ENCODE measurements around the gene RTN4R.
"Not testable (repeated sequence)": the region's sequence is repeated elsewhere in the genome, so short reads cannot be mapped to it uniquely, and the experiment has no call there.

The RTN4R gene

DNA sequence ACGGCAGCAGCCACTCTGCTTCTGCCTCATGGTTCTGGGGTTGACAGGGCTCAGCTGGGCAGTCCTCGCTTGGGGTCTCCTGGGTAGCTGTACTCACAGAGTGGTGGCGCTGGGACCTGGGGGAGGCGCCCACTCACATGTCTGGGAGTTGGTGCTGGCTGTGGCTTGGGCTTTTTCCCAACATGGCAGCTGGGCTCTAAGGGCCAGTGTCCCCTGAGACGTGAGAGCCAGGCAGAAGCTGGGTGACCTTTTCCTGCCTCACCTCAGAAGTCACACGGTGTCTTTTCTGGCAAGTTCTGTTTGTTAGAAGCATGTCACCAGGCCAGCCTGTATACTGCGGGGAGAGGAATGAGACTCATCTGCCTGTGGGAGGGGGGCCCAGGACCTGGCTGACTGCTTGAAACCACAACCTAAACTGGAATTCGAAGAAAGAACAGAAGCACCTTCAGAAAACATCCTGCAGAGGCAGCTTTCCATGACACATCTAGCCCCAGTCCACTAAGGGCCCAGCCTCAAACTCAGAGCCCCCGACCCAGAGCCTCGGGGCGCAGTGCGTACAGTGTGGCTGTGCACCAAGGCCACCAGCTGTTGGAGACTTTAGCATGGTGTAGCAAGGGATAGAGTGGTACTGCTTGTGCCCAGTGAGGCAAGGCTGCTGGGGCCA lies 37.2 kb upstream of the RTN4R start:
- DNase-seq = not testable (repeated sequence)

DNA sequence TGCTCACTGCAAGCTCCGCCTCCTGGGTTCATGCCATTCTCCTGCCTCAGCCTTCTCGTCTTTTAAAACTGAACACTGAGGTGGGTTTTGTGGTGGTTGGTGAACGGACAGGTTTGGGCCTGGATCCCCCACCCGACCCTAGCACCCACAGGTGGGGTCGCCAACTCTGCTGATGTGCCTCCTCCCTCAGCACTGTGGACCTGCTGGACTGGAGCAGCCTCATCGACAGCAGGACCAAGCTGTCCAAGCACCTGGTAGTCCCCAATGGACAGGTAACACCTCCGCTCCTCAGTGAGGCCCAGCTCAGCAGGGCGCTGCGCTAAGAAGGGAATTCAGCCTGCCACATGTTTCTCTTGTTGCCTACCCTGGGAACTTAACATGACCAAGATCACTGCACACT lies 36.5 kb upstream of the RTN4R start:
- no peak for DNase-seq

DNA sequence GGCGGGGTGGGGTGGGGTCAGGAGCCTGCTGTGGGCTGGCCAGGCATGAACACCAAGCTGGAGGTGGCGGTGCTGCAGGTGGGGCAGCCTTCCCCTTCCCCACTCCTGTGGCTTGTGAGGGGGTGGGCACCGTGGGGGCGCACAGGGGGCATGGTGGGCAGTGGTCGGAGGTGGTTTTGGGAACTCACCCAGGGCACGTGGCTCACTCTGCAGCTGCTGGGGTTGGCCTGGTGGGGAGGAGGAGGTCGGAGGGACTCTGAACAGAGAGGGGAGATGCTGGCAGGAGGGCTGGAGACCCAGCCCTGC lies 35.1 kb upstream of the RTN4R start:
- not testable (repeated sequence) for DNase-seq

DNA sequence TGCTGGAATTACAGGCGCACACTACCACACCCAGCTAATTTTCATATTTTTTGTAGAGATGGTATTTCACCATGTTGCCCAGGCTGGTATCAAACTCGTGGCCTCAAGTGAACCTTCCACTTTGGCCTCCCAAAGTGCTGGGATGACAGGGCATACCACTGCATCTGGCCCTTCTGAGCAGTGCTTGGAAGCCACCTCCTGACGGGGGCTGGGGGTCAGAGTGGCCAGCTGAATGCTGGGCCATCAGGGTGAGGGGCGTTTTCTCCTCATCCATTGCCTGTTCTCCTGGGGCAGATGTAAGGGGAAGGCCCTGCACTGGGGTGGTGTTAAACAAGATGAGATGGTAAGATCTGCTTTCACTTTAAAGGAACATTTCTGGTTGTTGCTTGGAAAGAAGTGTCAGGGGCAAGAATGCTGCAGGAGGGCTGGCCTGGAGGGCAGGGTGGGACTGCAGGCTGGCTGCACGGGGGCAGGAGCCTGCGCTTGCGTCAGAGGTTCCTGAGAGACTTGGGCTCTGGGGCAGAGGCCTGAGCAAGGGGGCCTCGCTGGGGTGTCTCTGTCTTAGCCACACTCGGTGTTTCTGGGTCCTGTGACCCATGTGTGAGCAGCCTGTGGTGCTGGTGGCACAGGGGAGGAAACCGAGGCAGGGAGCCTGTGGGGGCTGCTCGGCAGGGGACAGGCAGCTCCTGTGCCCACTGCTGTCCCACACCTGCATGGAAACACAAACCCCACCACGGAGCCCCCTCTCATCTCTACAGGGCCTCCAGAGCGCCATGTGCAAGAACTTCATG lies 34.5 kb upstream of the RTN4R start:
- no peak for DNase-seq

DNA sequence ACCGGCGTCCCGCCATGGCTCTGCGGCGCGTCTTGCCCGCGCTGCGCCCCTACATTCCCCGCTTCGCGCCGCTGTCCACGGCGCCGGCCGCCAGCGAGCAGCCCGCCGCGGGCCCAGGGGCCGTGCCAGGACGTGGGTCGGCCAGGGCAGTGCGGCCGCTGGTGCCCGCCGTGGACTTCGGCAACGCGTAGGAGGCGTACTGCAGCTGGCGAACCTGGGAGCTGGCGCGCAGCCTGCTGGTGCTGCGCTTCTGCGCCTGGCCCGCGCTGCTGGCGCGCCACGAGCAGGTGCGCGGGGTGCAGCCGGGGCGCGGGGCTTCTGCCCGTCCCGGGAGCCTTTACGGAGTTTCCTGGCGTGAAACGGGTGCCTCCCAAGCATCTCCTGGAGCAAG lies 31.6 kb upstream of the RTN4R start:
- DNase-seq = peak; percentile 56

DNA sequence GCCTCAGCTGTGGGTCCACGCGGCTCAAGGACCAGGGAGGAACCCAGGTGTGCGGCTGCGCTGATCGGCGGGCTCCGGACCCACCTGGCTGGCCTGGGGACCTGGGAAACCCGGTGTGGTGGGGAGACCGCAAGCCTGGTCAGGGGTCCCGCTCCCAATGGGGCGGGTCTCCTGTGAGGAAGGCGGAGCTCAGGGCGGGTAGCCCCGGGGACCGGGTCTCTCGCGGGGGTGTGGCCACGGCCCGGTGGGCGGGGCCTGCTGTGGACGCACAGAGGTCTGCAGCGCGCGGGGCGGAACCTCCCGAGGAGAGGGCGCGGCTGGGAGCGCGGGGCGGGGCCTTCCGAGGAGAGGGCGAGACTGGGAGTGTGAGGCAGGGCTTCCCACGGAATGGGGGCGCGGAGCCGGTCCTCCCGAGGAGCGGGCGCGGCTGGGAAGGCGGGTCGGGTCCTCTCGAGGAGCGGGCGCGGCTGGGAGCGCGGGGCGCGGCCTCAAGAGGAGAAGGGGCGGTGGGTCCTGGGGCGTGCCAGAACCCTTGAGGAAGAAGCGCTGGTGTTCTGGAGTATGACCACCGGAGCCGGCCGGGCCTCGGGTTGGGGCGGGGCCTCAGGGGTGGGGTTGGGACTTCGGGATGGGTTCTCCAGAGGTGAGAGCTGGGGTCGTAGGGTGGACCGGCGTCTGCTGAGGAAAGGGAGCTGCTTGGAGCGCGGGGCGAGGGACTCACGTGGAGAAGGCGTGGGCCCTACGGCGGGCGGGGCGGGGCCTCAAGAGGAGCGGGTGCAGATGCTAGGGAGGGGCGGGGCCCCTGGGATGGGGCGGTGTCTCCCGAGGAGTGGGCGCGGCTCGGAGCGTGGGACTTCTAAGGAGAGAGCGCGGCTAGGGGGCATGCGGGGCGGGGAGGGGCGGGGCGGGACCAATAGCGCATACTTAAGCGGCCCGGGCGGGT lies 31.0 kb upstream of the RTN4R start:
- DNase-seq = peak; percentile 84

DNA sequence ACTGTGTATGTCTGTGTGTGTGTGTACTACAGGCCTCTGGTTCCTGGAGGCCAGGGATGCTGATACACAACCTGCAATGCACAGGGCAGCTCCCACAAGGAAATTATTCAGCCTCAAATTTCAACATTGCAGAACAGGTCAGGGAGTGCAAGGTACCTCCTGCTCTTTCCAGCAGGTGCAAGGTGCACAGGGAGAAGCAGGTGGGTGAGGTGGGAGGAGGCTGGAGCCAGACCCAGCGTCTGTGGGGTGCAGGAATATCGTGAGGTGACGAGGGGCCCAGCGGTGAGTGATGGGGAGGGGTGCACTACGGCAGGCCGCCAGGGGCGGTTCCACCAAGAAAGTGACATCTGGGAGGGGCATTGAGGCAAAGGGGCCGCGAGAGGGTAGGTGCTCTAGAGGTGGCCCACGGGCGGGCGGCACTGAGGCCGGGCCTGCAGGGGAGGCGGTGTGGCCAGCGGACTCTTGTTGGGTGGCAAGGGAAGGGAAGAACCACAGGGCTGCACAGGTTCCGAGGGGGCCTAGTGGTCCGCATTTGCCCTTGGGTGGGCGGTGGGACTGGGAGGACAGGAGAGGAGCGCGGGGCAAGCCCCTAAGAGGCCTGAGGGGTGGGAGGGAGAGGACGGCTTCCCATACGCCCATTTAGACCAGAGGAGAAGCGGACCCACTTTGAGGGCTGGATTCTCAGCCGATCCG lies 30.1 kb upstream of the RTN4R start:
- no peak for DNase-seq

DNA sequence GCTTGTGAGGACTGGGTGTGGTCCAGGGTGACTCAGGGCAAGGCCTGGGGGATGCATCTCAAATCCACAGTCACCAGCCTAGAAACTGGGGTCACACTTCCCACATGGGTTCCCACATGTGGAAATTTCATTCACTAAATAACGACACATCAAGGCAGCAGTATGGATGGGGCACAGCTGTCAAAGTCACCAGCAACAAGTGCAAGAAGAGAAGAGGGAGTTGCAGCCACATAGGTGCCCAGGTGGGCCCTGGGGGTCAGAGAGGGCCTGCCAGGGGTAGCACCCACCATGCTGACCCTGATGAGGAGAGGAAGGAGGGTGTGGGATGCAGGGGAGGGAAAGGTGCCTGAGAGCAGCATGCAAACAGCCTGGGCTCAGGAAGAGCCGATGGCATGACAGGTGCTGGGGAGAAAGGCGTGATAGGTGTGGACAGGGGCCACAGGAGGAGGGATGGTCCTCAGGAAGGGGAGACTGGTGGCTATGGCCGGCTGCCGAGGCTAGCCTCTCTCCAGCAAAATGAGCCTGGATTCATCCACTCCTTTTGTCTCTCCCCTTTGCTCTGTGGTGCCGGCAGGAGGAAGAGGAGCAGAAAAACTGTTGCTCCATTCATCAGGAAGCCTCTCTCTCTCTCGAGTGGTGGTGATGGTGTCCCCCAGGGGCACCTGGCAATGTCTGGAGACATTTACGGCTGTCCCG lies 29.4 kb upstream of the RTN4R start:
- DNase-seq = no peak

DNA sequence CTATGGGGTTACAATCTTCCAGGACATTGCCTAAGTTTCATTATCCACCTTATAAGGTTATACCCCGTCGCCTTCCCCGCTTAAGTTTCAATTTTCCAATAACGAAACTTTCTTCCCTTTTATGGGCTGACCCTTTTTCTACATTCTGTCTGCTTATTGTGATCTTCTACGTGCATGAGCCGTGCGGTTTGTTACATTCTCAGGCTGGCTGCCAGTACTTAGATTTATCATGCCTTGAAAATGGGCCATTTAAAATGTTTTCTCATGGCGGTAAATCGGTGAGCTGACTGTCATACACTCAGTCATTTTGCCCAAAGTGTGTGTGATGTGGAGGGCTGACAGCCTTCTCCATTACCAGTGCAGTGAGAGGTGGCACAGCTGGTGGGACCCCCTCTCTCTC lies 28.5 kb upstream of the RTN4R start:
- DNase-seq = no peak

DNA sequence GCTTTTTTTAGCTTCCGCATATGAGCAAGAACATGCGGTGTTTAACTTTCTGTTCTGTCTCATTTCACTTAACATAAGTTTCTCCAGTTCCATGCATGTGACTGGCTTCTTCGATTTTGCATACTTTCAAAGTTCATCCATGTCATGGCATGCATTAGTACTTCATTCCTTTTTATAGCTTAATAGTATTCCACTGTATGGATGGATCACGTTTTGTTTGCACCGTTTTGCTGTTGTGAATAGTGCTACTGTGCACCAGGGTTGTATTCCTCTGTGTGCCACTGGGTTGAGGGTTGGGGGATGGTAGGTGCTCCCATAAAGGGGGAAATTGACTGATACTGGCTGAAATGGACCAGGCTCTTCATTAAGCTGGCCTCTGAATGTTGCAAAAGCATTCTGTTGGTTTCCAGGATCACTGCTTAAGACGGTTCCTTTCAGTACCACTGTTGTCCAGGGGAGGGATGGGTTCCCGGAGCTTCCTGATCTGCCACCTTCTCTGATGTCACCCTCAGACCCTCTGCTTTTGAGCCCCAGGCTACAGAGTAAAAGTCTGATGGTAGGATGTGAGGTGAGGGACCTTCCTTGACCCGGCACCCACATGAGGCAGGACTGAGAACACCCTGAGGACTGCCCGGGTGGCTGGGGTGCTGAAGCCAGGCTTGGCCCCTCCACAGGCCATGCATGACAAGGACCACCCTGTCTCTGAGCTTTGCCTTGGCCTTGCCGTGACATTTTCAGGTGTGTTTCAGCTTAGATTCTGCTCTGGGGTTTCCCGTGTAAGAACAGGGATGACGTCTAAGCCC lies 27.3 kb upstream of the RTN4R start:
- DNase-seq = no peak

DNA sequence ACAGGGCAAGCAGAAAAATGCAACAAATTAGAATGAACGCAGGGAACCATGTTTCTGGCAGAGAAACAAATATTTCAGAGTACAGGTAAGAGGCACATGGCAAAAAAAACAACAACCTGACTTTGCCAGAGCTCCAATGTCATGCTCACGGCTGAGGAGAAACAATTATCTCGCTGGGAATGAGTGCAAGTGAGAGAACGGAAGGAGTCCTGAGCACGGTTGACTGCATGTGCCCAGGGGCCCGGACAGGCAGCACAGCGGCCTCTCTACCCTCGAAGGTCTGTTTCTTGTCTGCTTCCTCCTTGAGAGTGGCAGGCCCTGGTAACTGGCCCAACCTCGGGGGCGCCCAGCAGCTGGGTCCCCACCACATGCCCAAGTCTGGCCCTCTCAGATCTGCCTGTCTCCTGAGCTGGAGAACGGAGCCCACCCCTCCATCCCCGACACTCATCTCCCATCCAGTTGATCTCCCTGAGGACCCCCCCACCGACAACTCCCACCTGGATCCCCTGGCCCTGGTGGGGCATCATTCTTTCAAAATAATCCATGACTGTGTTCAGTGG lies 24.6 kb upstream of the RTN4R start:
- no peak for DNase-seq

DNA sequence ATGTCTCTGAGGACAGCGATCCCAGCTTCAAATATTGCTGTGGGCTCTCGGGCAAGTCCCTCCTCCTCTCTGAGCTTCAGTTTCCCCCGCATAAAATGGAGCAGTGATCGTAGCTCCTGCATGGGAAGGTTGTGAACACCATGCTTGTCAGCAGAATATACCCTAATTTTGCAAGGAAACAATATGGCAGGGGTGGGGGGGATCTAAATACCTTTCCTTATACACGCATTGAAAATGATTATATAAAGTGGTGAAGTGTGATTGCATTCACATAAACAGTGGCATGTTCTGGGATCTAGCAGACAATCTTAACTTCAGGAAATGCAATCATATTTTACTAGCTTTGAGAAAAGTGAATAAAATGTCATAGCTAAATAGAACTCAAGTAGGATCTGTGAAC lies 24.0 kb upstream of the RTN4R start:
- no peak for DNase-seq

DNA sequence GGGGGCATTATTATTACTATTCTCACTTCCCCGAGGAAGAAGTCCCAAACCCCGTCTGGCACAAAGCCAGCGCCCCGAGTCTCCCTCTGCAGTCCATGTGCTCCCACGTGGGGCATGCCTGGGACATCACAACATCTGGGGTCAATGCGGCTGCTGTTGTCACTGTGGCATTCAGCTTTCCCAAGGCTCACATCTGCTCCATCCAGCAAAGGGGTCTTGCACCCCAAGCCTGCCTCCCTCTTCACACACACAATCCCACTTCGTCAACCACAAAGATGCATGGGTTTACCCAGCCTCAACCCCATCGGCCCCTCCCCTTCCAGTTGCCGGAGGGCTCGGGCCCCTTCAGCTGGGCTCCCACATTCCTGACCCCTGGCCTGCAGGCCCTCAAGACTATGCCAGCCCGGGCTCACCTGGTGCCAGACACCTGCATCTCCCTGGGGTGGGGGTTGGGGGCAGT lies 23.5 kb upstream of the RTN4R start:
- DNase-seq = no peak

DNA sequence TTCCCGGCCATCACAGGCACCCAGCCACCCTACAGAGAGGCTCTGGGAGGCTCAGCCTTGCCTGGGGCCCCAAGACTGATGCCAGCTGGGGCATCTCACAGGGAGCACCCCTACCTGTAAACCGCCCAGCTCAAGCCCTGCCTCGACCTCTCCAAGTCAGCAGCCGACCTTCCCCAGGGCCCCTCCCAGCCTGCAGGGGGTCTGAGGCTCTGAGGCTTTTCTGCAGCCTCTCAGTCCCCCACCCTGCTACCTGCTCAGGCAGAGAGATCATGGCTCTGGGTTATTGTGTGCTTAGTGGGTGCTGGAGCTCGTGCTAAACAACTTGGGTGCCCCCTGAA lies 23.1 kb upstream of the RTN4R start:
- no peak for DNase-seq

DNA sequence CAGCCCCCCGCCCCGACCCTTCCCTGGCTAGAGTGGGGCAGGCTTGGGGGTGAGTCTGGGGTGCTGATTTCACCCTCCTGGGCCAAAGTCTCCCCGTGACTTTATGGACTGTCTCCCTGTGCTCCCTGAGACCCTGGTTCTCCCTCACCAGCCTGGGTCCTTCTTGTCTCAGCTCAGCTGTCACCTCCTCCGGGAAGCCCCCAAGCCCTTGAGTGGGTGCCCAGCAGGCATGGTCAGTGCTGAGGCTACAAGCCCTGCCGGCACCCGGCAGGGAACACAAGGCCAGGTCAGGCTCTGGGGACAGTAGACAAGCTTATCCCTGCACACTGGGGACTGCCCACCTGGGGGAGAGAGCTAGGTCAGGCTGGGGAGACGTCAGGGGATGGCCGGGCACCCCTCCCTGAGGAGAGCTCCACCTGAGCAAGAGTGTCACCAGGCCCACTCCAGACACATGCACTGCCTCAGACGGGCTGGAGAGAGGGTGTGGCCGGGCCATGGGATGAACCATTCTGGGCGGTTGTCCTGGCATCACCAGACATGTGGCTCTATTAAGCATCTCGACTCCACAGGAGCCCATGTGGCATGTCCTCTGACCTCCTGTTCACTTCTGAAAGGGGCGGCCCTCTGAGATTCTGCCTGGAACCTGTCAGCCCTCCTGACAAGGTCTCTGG lies 22.6 kb upstream of the RTN4R start:
- DNase-seq = no peak

DNA sequence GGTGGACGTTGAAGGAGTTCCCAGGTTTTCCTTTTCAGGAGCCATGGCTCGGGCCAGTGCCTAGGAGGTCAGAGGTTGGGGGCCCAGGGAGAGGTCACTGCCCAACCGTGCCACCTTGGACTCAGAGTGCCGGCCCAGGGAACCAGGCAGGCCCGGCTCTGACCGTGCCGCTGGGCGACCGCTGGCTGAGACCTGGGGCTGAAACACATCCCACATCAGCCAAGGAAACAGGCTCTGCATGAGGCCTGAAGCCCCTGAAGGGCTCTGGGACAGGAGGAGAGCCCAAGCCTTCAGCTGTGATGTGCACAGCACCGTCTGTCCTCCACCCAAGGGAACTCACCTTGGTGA lies 21.9 kb upstream of the RTN4R start:
- DNase-seq = no peak

DNA sequence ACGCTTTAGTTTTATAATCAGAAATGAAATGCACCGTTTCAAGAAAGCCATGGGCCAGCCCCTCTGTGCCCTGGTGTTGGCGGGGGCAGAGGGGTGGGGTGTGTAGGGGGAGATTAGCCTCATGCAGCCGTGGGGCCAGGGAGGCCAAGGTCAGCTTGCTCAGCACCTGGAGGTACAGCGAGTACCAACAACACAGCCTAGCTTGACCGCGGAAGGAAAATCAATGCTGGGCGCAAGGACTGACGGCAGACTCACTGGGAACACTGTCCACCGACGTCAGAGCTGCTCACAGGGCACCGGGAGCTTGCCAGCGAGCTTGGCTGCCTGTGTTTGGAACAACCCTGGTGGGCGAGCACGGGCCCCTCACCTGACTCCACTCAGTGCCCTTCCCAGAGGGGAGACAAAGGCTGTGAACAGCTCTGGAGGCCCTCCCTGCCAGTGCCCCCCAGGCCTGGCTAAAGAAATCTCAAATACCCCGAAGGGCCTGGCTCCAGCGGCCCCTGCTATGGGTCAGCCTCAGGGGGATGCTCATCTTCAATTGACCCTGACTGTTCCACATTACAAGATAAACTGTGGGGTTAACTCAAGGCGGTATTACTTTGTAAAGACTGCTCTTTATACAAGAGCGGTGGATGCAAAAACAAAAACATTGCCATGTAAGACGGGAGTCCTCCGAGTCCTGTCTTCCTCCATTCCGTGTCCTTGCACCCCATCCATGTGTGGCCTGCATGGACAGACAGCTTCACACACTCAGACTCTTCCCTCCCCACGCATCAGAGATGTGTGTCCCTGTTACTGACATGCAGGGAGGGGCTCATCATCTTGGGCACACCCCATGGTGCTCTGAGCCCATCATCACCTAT lies 21.3 kb upstream of the RTN4R start:
- DNase-seq = not testable (repeated sequence)

DNA sequence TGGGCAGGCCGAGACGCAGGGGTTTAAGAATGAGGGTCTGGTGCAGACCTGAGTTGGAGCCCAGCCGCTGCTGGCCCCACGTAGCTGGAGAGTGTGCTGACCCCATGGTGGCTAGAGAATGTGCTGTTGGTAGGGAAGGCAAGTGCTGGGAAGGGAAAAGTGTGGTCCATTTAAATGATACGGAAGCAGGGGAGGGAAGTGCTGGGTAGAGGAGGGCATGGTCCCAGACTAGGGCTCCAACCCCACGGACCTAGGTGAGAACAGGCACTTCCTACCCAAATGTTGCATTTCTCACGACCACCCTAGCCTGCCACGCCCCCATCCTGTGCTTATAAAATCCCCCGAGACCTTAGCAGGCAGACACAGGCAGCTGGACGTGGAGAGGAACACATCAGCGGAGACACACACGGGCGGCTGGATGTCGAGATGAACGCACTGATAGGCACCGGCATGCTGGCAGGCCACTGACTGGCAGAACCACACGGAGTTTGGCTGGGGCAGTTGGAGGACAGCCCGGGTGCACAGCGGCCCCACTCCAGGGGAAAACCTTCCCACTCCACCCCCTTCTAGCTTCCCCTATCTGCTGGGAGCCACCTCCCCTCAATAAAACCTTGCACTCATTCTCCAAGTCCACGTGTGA lies 18.8 kb upstream of the RTN4R start:
- DNase-seq = not testable (repeated sequence)

DNA sequence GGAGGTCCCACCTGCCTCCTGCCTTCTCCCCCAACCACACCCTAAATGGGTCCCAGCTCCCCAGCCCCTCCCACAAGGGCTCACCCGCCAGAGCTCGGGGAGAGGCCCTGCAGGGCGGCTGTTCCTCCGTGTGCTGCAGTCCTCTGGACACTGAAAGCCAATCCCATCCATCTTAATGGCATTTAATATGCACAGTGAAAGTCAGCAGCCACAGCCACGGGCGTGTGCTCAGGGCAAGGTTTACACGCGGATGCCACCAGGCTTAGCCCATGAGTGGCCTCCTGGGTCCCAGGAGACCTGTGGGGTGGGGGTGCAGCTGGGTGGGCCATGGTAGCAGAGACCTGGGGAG lies 18.2 kb upstream of the RTN4R start:
- not testable (repeated sequence) for DNase-seq

Measured in NCI-H2171 treated with DMSO at 0.1 percent for 48 hours (cell line).